ENCODE data around the gene ACTL6B.

- TF ChIP-seq, protein P1, sequence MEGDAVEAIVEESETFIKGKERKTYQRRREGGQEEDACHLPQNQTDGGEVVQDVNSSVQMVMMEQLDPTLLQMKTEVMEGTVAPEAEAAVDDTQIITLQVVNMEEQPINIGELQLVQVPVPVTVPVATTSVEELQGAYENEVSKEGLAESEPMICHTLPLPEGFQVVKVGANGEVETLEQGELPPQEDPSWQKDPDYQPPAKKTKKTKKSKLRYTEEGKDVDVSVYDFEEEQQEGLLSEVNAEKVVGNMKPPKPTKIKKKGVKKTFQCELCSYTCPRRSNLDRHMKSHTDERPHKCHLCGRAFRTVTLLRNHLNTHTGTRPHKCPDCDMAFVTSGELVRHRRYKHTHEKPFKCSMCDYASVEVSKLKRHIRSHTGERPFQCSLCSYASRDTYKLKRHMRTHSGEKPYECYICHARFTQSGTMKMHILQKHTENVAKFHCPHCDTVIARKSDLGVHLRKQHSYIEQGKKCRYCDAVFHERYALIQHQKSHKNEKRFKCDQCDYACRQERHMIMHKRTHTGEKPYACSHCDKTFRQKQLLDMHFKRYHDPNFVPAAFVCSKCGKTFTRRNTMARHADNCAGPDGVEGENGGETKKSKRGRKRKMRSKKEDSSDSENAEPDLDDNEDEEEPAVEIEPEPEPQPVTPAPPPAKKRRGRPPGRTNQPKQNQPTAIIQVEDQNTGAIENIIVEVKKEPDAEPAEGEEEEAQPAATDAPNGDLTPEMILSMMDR (conservative IDR thresholded peaks at IDR 0.05; ENCODE audit: low read length) = no peak
- no peak for TF ChIP-seq EZH2phosphoT487 (IDR thresholded peaks at IDR 0.05; ENCODE audit: borderline replicate concordance, low read depth, low read length)
Observed at GRCh38 chr7:100614308-100614861, 41.9 kb downstream of the ACTL6B start.
